ENCODE data around the gene ZDHHC21.

Gene ZDHHC21

GRCh38 chr9:14692470-14693250 is 572 bp downstream of the ZDHHC21 start:
- no peaks in the 10 kb centered on the region for H3K9me2 ChIP-seq (replicated peaks; ENCODE audit: control insufficient read depth, low read length)
- TF ChIP-seq EZH2phosphoT487 (IDR thresholded peaks at IDR 0.05; ENCODE audit: borderline replicate concordance, low read length) (no peak), CTCF (IDR thresholded peaks at IDR 0.05; ENCODE audit: low read depth, low read length, poor library complexity, severe bottlenecking) (no peak)

GRCh38 chr9:14690948-14691730 is 2.1 kb downstream of the ZDHHC21 start:
- Histone ChIP-seq H3K9me3 (ENCODE audit: control insufficient read depth, insufficient read depth, low read length) (no peaks in the 10 kb centered on the region), H4K20me1 (ENCODE audit: control insufficient read depth, insufficient read depth, low read depth, low read length) (no peaks in the 10 kb centered on the region), H3K79me2 (ENCODE audit: control insufficient read depth, low read length) (peaks cover 30% of the 10 kb centered on the region), H3K27me3 (ENCODE audit: control insufficient read depth, low read length) (peaks cover 24% of the 10 kb centered on the region), H3F3A (ENCODE audit: control insufficient read depth, insufficient read depth) (peaks cover 16% of the 10 kb centered on the region), H3K9me2 (replicated peaks; ENCODE audit: control insufficient read depth, low read length) (no peaks in the 10 kb centered on the region), H3K4me3 (ENCODE audit: low read length) (peak overlapping the region; percentile 86), H3K36me3 (ENCODE audit: control insufficient read depth, low read length) (peaks cover 40% of the 10 kb centered on the region), H3K4me2 (ENCODE audit: low read length) (peak overlapping the region; percentile 87), H3K4me1 (ENCODE audit: control insufficient read depth, low read length) (peaks cover 59% of the 10 kb centered on the region), H3K27ac (ENCODE audit: low read depth, low read length) (no peak overlapping the region)
- TF ChIP-seq EZH2phosphoT487 (IDR thresholded peaks at IDR 0.05; ENCODE audit: borderline replicate concordance, low read length) (no peak), CTCF (IDR thresholded peaks at IDR 0.05; ENCODE audit: low read depth, low read length, poor library complexity, severe bottlenecking) (no peak)

More at GRCh38 chr9:14692470-14693250, 572 bp downstream of the ZDHHC21 start:
- Histone ChIP-seq H3K4me3 (ENCODE audit: low read length) (peak overlapping the region; percentile 86), H3F3A (ENCODE audit: control insufficient read depth, insufficient read depth) (peaks cover 16% of the 10 kb centered on the region), H3K27me3 (ENCODE audit: control insufficient read depth, low read length) (peaks cover 38% of the 10 kb centered on the region), H3K36me3 (ENCODE audit: control insufficient read depth, low read length) (peaks cover 26% of the 10 kb centered on the region), H3K4me2 (ENCODE audit: low read length) (peak overlapping the region; percentile 87), H4K20me1 (ENCODE audit: control insufficient read depth, insufficient read depth, low read depth, low read length) (no peaks in the 10 kb centered on the region), H3K4me1 (ENCODE audit: control insufficient read depth, low read length) (peaks cover 53% of the 10 kb centered on the region), H3K79me2 (ENCODE audit: control insufficient read depth, low read length) (peaks cover 27% of the 10 kb centered on the region), H3K27ac (ENCODE audit: low read depth, low read length) (no peak overlapping the region), H3K9me3 (ENCODE audit: control insufficient read depth, insufficient read depth, low read length) (no peaks in the 10 kb centered on the region)

- Histone ChIP-seq H3K9me3 (ENCODE audit: control insufficient read depth, insufficient read depth, low read length) (no peaks in the 10 kb centered on the region), H3K27me3 (ENCODE audit: control insufficient read depth, low read length) (no peaks in the 10 kb centered on the region), H3F3A (ENCODE audit: control insufficient read depth, insufficient read depth) (peaks cover 16% of the 10 kb centered on the region), H3K79me2 (ENCODE audit: control insufficient read depth, low read length) (peaks cover 24% of the 10 kb centered on the region), H3K4me3 (ENCODE audit: low read length) (no peak overlapping the region), H3K36me3 (ENCODE audit: control insufficient read depth, low read length) (peaks cover 40% of the 10 kb centered on the region), H3K9me2 (replicated peaks; ENCODE audit: control insufficient read depth, low read length) (no peaks in the 10 kb centered on the region), H3K27ac (ENCODE audit: low read depth, low read length) (no peak overlapping the region), H3K4me1 (ENCODE audit: control insufficient read depth, low read length) (peaks cover 51% of the 10 kb centered on the region), H3K4me2 (ENCODE audit: low read length) (no peak overlapping the region), H4K20me1 (ENCODE audit: control insufficient read depth, insufficient read depth, low read depth, low read length) (no peaks in the 10 kb centered on the region)
- TF ChIP-seq CTCF (IDR thresholded peaks at IDR 0.05; ENCODE audit: low read depth, low read length, poor library complexity, severe bottlenecking), result no peak
- no peak for TF ChIP-seq EZH2phosphoT487 (IDR thresholded peaks at IDR 0.05; ENCODE audit: borderline replicate concordance, low read length)
Observed at GRCh38 chr9:14687042-14687719, 6.1 kb downstream of the ZDHHC21 start.

Data from DOHH2 (cell line).